ENCODE data around the gene ATRX. TPM values are rescaled to one million over a fixed set of nuclear protein-coding genes. Genes with fewer than 3 reads are reported as not detected.

ATRX gene
- total and polyA plus RNA-seq, 2 experiments from 2014 or later, result 162 to 179 TPM

GRCh38 chrX:77742788-77743476, 43.1 kb downstream of the ATRX start (continued):
- TF ChIP-seq, protein P1, sequence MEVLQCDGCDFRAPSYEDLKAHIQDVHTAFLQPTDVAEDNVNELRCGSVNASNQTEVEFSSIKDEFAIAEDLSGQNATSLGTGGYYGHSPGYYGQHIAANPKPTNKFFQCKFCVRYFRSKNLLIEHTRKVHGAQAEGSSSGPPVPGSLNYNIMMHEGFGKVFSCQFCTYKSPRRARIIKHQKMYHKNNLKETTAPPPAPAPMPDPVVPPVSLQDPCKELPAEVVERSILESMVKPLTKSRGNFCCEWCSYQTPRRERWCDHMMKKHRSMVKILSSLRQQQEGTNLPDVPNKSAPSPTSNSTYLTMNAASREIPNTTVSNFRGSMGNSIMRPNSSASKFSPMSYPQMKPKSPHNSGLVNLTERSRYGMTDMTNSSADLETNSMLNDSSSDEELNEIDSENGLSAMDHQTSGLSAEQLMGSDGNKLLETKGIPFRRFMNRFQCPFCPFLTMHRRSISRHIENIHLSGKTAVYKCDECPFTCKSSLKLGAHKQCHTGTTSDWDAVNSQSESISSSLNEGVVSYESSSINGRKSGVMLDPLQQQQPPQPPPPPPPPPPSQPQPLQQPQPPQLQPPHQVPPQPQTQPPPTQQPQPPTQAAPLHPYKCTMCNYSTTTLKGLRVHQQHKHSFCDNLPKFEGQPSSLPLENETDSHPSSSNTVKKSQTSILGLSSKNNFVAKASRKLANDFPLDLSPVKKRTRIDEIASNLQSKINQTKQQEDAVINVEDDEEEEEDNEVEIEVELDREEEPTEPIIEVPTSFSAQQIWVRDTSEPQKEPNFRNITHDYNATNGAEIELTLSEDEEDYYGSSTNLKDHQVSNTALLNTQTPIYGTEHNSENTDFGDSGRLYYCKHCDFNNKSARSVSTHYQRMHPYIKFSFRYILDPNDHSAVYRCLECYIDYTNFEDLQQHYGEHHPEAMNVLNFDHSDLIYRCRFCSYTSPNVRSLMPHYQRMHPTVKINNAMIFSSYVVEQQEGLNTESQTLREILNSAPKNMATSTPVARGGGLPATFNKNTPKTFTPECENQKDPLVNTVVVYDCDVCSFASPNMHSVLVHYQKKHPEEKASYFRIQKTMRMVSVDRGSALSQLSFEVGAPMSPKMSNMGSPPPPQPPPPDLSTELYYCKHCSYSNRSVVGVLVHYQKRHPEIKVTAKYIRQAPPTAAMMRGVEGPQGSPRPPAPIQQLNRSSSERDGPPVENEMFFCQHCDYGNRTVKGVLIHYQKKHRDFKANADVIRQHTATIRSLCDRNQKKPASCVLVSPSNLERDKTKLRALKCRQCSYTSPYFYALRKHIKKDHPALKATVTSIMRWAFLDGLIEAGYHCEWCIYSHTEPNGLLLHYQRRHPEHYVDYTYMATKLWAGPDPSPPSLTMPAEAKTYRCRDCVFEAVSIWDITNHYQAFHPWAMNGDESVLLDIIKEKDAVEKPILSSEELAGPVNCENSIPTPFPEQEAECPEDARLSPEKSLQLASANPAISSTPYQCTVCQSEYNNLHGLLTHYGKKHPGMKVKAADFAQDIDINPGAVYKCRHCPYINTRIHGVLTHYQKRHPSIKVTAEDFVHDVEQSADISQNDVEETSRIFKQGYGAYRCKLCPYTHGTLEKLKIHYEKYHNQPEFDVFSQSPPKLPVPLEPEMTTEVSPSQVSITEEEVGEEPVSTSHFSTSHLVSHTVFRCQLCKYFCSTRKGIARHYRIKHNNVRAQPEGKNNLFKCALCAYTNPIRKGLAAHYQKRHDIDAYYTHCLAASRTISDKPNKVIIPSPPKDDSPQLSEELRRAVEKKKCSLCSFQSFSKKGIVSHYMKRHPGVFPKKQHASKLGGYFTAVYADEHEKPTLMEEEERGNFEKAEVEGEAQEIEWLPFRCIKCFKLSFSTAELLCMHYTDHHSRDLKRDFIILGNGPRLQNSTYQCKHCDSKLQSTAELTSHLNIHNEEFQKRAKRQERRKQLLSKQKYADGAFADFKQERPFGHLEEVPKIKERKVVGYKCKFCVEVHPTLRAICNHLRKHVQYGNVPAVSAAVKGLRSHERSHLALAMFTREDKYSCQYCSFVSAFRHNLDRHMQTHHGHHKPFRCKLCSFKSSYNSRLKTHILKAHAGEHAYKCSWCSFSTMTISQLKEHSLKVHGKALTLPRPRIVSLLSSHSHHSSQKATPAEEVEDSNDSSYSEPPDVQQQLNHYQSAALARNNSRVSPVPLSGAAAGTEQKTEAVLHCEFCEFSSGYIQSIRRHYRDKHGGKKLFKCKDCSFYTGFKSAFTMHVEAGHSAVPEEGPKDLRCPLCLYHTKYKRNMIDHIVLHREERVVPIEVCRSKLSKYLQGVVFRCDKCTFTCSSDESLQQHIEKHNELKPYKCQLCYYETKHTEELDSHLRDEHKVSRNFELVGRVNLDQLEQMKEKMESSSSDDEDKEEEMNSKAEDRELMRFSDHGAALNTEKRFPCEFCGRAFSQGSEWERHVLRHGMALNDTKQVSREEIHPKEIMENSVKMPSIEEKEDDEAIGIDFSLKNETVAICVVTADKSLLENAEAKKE (CRISPR knock-in tag; IDR thresholded peaks at IDR 0.05), result no peak
- TF ChIP-seq, protein P2, sequence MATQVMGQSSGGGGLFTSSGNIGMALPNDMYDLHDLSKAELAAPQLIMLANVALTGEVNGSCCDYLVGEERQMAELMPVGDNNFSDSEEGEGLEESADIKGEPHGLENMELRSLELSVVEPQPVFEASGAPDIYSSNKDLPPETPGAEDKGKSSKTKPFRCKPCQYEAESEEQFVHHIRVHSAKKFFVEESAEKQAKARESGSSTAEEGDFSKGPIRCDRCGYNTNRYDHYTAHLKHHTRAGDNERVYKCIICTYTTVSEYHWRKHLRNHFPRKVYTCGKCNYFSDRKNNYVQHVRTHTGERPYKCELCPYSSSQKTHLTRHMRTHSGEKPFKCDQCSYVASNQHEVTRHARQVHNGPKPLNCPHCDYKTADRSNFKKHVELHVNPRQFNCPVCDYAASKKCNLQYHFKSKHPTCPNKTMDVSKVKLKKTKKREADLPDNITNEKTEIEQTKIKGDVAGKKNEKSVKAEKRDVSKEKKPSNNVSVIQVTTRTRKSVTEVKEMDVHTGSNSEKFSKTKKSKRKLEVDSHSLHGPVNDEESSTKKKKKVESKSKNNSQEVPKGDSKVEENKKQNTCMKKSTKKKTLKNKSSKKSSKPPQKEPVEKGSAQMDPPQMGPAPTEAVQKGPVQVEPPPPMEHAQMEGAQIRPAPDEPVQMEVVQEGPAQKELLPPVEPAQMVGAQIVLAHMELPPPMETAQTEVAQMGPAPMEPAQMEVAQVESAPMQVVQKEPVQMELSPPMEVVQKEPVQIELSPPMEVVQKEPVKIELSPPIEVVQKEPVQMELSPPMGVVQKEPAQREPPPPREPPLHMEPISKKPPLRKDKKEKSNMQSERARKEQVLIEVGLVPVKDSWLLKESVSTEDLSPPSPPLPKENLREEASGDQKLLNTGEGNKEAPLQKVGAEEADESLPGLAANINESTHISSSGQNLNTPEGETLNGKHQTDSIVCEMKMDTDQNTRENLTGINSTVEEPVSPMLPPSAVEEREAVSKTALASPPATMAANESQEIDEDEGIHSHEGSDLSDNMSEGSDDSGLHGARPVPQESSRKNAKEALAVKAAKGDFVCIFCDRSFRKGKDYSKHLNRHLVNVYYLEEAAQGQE (IDR thresholded peaks at IDR 0.05; ENCODE audit: unreplicated experiment), result no peak
- no peak for TF ChIP-seq EZH2 (IDR thresholded peaks at IDR 0.05; ENCODE audit: low read depth, unreplicated experiment)
- TF ChIP-seq NANOG (IDR thresholded peaks at IDR 0.05; ENCODE audit: borderline replicate concordance), result no peak
- no peak for TF ChIP-seq CREB1 (CRISPR knock-in tag; IDR thresholded peaks at IDR 0.05; ENCODE audit: low read depth)
- no peak for TF ChIP-seq POLR2AphosphoS5 (IDR thresholded peaks at IDR 0.05; ENCODE audit: low read depth)

All from GM23338 (cell line).